ENCODE results near the gene UTP4. TPM values are rescaled to one million over a fixed set of nuclear protein-coding genes. Genes with fewer than 3 reads are reported as not detected.
A peak's percentile ranks its signal among the peaks of the same experiment; 100 is the strongest.
"Not testable (repeated sequence)": the region's sequence is repeated elsewhere in the genome, so short reads cannot be mapped to it uniquely, and the experiment has no call there.

UTP4 gene
- total RNA-seq, 1 donor from 2014 or later, result 19.1 TPM

GRCh38 chr16:69111216-69111875 is 21.1 kb upstream of the UTP4 start:
- no peak for DNase-seq

GRCh38 chr16:69111876-69112230 is 20.6 kb upstream of the UTP4 start:
- DNase-seq, result no peak

- no peak for DNase-seq
Observed at GRCh38 chr16:69112285-69113129, 19.9 kb upstream of the UTP4 start.

GRCh38 chr16:69113216-69113615 is 19.2 kb upstream of the UTP4 start:
- DNase-seq, result no peak

- no peak for DNase-seq
Observed at GRCh38 chr16:69114346-69114975, 18.0 kb upstream of the UTP4 start.

GRCh38 chr16:69114976-69115355 is 17.5 kb upstream of the UTP4 start:
- no peak for DNase-seq

GRCh38 chr16:69115361-69115760 is 17.1 kb upstream of the UTP4 start:
- DNase-seq, result no peak

- DNase-seq, result no peak
Observed at GRCh38 chr16:69115837-69116236, 16.6 kb upstream of the UTP4 start.

GRCh38 chr16:69116256-69116875 is 16.1 kb upstream of the UTP4 start:
- peak; percentile 27 for DNase-seq

- DNase-seq, result no peak
Observed at GRCh38 chr16:69116906-69117305, 15.5 kb upstream of the UTP4 start.

- DNase-seq, result no peak
Observed at GRCh38 chr16:69118468-69118867, 14.0 kb upstream of the UTP4 start.

GRCh38 chr16:69118994-69119393 is 13.5 kb upstream of the UTP4 start:
- DNase-seq, result no peak

- no peak for DNase-seq
Observed at GRCh38 chr16:69119536-69119935, 12.9 kb upstream of the UTP4 start.

- no peak for DNase-seq
Observed at GRCh38 chr16:69120096-69120664, 12.3 kb upstream of the UTP4 start.

GRCh38 chr16:69123910-69124309 is 8.5 kb upstream of the UTP4 start:
- peak; percentile 46 for DNase-seq

- DNase-seq, result not testable (repeated sequence)
Observed at GRCh38 chr16:69124406-69124805, 8.0 kb upstream of the UTP4 start.

- not testable (repeated sequence) for DNase-seq
Observed at GRCh38 chr16:69124961-69125360, 7.5 kb upstream of the UTP4 start.

- no peak for DNase-seq
Observed at GRCh38 chr16:69126221-69126620, 6.2 kb upstream of the UTP4 start.

GRCh38 chr16:69126801-69127200 is 5.6 kb upstream of the UTP4 start:
- not testable (repeated sequence) for DNase-seq

GRCh38 chr16:69127966-69128510 is 4.4 kb upstream of the UTP4 start:
- no peak for DNase-seq

GRCh38 chr16:69130461-69130860 is 2.0 kb upstream of the UTP4 start:
- no peak for DNase-seq

- peak; percentile 58 for DNase-seq
Observed at GRCh38 chr16:69131167-69131838, 1.1 kb upstream of the UTP4 start.

Measured in skin of body (tissue), 2 donors.